SH-SY5Y (cell line): ENCODE measurements around the gene NPPA.

Experiments used
- GATA2 ChIP-seq: IDR thresholded peaks from 2 replicates; pipeline ENCODE4 v1.6.1; 2011; ENCODE audit warnings: mild to moderate bottlenecking, low read depth, low read length
- GATA3 ChIP-seq: IDR thresholded peaks from 2 replicates; pipeline ENCODE4 v1.6.1; 2011; ENCODE audit warnings: low read depth, mild to moderate bottlenecking, low read length, moderate library complexity

GRCh38 chr1:11879311-11880180 lies 32.0 kb upstream of the NPPA start:
- no peak for TF ChIP-seq GATA2
- TF ChIP-seq GATA3: no peak
